Adrenal gland (tissue), 5 donors: Measurements from ENCODE around the gene ENPP6.
"Not testable (repeated sequence)": the region's sequence is repeated elsewhere in the genome, so short reads cannot be mapped to it uniquely, and the experiment has no call there.

Experiments
- CTCF ChIP-seq, 6 experiments: fragments of 450-650 bp in 4 of 6; fragments of 200-600 bp in 2 of 6; sonication (generic) in 1 of 6; IDR thresholded peaks; 1 replicate in 5 of 6; 2 replicates in 1 of 6; pipeline versions ENCODE4 v1.5.1 to v1.8.0; 2016 to 2021; ENCODE audit warnings: antibody characterized with exemption in 6 of 6, mild to moderate bottlenecking in 2 of 6, moderate library complexity in 1 of 6
- POLR2A ChIP-seq, 2 donors: fragments of 450-650 bp; IDR thresholded peaks; one replicate each; pipeline ENCODE4 v1.6.1; 2017; ENCODE audit warnings: antibody characterized with exemption in 2 of 2, mild to moderate bottlenecking in 2 of 2, moderate library complexity in 1 of 2
- donor health status: DM: no; HTN: no; CAD: no.

GRCh38 chr4:184140901-184141300 lies 76.8 kb downstream of the ENPP6 start:
- not testable (repeated sequence) for TF ChIP-seq CTCF, POLR2A (IDR thresholded peaks at IDR 0.05)
